Lower lobe of right lung (tissue), 2 donors: ENCODE results near the gene AK2. TPM values are rescaled to one million over a fixed set of nuclear protein-coding genes. Genes with fewer than 3 reads are reported as not detected.

Source experiments
- ATAC-seq, 2 donors: fragments of 200-7000 bp; cut with Tn5 transposase; one replicate each; pipeline ENCODE4 v1.9.1; 2020 to 2022; ENCODE audit warnings: mild to moderate bottlenecking in 2 of 2, moderate library complexity in 2 of 2
- DNase-seq: peaks from one replicate; pipeline ENCODE4 v3.0.0-alpha.2; 2020
- H3K27ac ChIP-seq: fragments of 200-600 bp; one replicate; pipeline ENCODE4 v1.8.0; 2022
- H3K27me3 ChIP-seq: fragments of 200-600 bp; one replicate; pipeline ENCODE4 v1.8.0; 2022; ENCODE audit warnings: low read depth
- H3K36me3 ChIP-seq: fragments of 200-600 bp; one replicate; pipeline ENCODE4 v1.8.0; 2022; ENCODE audit warnings: mild to moderate bottlenecking
- H3K4me1 ChIP-seq: fragments of 200-600 bp; one replicate; pipeline ENCODE4 v1.8.0; 2022
- H3K4me3 ChIP-seq: fragments of 200-600 bp; one replicate; pipeline ENCODE4 v1.8.0; 2022; ENCODE audit warnings: mild to moderate bottlenecking
- H3K9me3 ChIP-seq: fragments of 200-600 bp; one replicate; pipeline ENCODE4 v1.8.0; 2022
- CTCF ChIP-seq: fragments of 200-600 bp; IDR thresholded peaks from one replicate; pipeline ENCODE4 v1.8.0; 2022; ENCODE audit warnings: antibody characterized with exemption, mild to moderate bottlenecking
- intact Hi-C: fragments of 100-400 bp; cut with DNase I; formaldehyde crosslinking; loops from one replicate; pipeline ENCODE4 v1.11.0; 2022
- total RNA-seq: library from RNA; stranded (reverse); fragmentation: NEBNext Ultra II Directional; extraction: Animal tissue kit (Norgen Biotek cat#: 25700); gene quantifications from one replicate; pipeline ENCODE4 v1.2.1, GENCODE V29; 2021
- donor health status: DM: no; HTN: yes; CAD: no; lungs with severe emphysema.

The AK2 gene
- total RNA-seq, 1 donor from 2014 or later: 103 TPM

- Histone ChIP-seq H3K27me3 (no peaks in the 10 kb centered on the region), H3K9me3 (no peaks in the 10 kb centered on the region), H3K27ac (no peak overlapping the region), H3K4me1 (peaks cover 3% of the 10 kb centered on the region), H3K4me3 (no peak overlapping the region), H3K36me3 (peaks cover 83% of the 10 kb centered on the region)
- no peak for TF ChIP-seq CTCF
- no peak for DNase-seq
- intact Hi-C loops: no loop called here
- no peak for ATAC-seq
These were observed 19.5 kb downstream of the AK2 start for GRCh38 chr1:33017175-33017574.

- DNase-seq (no peak), ATAC-seq (peak; percentile 23 to 43)
- Histone ChIP-seq H3K27me3 (no peaks in the 10 kb centered on the region), H3K4me1 (peaks cover 23% of the 10 kb centered on the region), H3K4me3 (no peak overlapping the region), H3K9me3 (no peaks in the 10 kb centered on the region), H3K27ac (no peak overlapping the region), H3K36me3 (peaks cover 66% of the 10 kb centered on the region)
- intact Hi-C loops: no loop called here
- TF ChIP-seq CTCF: no peak
These were observed 21.5 kb downstream of the AK2 start for GRCh38 chr1:33015216-33015615.

- no peak for DNase-seq
- no peak overlapping the region for H3K27ac ChIP-seq
- intact Hi-C loops: no loop called here
- no peaks in the 10 kb centered on the region for H3K27me3 ChIP-seq
- TF ChIP-seq CTCF: no peak
- no peak overlapping the region for H3K4me3 ChIP-seq
- H3K9me3 ChIP-seq: no peaks in the 10 kb centered on the region
- ATAC-seq: no peak
- peaks cover 60% of the 10 kb centered on the region for H3K36me3 ChIP-seq
- peaks cover 29% of the 10 kb centered on the region for H3K4me1 ChIP-seq
These were observed 22.1 kb downstream of the AK2 start for GRCh38 chr1:33014464-33015163.

GRCh38 chr1:33013791-33014190 lies 22.9 kb downstream of the AK2 start:
- DNase-seq (no peak), ATAC-seq (no peak)
- Histone ChIP-seq H3K9me3 (no peaks in the 10 kb centered on the region), H3K4me1 (peaks cover 37% of the 10 kb centered on the region), H3K36me3 (peaks cover 55% of the 10 kb centered on the region), H3K27me3 (no peaks in the 10 kb centered on the region), H3K27ac (no peak overlapping the region), H3K4me3 (no peak overlapping the region)
- intact Hi-C loops: no loop called here
- TF ChIP-seq CTCF: no peak

GRCh38 chr1:33012165-33012564 lies 24.5 kb downstream of the AK2 start:
- H3K36me3 ChIP-seq: peaks cover 50% of the 10 kb centered on the region
- peaks cover 53% of the 10 kb centered on the region for H3K4me1 ChIP-seq

More at GRCh38 chr1:33012165-33012564, 24.5 kb downstream of the AK2 start:
- no peak overlapping the region for H3K4me3 ChIP-seq
- no peaks in the 10 kb centered on the region for H3K9me3 ChIP-seq
- TF ChIP-seq CTCF: no peak
- intact Hi-C loops: no loop called here
- H3K27ac ChIP-seq: peak overlapping the region; percentile 65
- DNase-seq (no peak), ATAC-seq (no peak)
- no peaks in the 10 kb centered on the region for H3K27me3 ChIP-seq
